Suprapubic skin (tissue), 4 donors: ENCODE results near the gene PLXND1.

Experiments
- EP300 ChIP-seq: sonication (generic); formaldehyde crosslinking; IDR thresholded peaks from one replicate; pipeline ENCODE4 v1.6.1; 2017; ENCODE audit warnings: antibody characterized with exemption
- POLR2A ChIP-seq, 2 donors: fragments of 450-650 bp; IDR thresholded peaks; one replicate each; pipeline ENCODE4 v1.6.1; 2017; ENCODE audit warnings: antibody characterized with exemption in 2 of 2, mild to moderate bottlenecking in 2 of 2, moderate library complexity in 2 of 2
- POLR2AphosphoS5 ChIP-seq, 3 donors: sonication (generic); formaldehyde crosslinking; IDR thresholded peaks; one replicate each; pipeline ENCODE4 v1.6.1; 2017; ENCODE audit warnings: antibody characterized with exemption in 3 of 3
- TF ChIP-seq, protein P1 (sequence below), 2 donors: fragments of 200-600 bp in 1 of 2; fragments of 450-650 bp in 1 of 2; sonication (generic) in 1 of 2; IDR thresholded peaks; one replicate each; pipeline ENCODE4 v1.5.1; 2016 to 2019; ENCODE audit warnings: antibody characterized with exemption in 2 of 2, mild to moderate bottlenecking in 1 of 2, moderate library complexity in 1 of 2

DNA sequence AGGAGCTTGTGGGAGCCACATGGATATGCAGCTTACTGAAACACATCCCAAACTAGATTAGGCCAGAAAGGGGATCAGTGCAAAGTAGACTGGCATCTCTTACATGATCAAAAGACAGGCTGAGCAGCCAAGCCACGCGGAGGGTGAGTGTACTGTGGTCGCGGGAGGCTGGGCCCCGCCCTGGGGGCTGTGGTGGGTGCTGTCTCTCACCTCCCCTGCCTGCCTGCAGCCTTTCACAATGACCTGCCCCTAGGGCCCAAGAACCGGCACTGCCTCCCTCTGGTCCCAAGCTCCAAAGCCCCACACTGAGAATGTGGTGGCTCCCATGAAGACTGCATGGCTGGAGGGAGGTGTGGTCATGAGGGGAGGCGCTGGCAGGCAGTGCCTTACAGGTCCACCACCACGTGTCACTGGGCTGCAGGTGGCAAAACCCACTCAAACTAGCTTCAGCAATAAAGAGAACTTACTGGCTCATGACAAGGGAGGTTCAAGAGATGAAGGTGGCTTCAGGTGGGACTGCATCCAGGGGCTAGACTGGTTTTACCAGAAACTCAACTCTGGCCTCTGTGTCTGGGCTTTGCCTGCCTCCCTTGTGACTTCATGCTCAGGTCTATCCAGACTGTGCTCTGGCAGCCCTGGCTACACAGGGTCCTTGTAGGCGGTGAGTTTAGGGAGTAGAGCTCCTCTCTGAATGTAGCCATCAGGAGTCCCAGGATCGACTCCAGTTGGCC lies 27.4 kb upstream of the PLXND1 start:
- TF ChIP-seq, protein P1, sequence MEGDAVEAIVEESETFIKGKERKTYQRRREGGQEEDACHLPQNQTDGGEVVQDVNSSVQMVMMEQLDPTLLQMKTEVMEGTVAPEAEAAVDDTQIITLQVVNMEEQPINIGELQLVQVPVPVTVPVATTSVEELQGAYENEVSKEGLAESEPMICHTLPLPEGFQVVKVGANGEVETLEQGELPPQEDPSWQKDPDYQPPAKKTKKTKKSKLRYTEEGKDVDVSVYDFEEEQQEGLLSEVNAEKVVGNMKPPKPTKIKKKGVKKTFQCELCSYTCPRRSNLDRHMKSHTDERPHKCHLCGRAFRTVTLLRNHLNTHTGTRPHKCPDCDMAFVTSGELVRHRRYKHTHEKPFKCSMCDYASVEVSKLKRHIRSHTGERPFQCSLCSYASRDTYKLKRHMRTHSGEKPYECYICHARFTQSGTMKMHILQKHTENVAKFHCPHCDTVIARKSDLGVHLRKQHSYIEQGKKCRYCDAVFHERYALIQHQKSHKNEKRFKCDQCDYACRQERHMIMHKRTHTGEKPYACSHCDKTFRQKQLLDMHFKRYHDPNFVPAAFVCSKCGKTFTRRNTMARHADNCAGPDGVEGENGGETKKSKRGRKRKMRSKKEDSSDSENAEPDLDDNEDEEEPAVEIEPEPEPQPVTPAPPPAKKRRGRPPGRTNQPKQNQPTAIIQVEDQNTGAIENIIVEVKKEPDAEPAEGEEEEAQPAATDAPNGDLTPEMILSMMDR (IDR thresholded peaks at IDR 0.05): no peak
- TF ChIP-seq POLR2AphosphoS5 (IDR thresholded peaks at IDR 0.05) (no peak), POLR2A (IDR thresholded peaks at IDR 0.05) (no peak), EP300 (no peak)
